ENCODE measurements around the gene CCDC8.

CCDC8 gene

DNA sequence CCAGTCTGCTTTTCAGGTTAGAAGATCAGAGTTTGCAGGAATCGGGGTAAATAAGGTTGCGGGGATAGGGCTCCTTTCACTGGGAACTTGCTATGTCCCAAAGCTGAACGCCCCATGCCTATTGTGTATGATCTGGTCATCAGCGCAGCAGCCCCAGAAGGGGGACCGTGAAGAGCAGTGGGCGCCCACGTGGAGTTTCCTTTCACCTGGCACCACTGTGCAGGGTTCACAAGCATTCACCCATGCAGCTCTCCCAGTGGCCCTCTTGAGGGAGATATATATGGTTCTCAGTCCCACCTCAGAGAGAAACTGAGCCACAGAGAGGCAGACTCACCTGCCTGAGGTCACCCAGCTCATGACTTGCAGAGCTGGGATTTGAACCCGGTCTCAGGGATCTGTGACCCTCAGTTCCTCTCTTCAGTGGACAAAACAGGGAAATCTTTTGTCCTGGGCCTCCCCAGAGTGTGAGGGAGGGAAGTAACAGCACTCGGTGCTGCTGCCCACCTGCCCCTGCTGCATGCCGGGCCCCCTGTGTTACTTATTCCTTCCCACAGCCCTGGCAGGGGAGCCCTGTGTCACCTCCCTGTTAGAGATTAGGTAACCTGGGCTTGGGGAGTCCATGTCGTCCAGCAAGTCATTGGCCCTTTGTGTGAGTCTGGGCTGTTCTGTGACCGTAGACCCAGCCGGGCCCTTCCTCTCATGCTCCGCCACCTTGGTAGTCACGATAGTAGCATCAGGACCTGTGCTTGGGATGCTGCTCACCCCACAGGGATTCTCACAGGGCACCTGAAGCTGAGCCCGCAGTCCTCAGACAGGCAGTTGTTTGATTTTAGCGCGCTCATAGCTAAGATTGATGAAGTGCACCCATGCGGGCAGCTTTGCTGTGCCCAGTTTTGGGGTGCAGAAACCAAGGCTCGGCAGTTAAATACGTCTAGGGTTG is 38.6 kb downstream of the CCDC8 start:
- TF ChIP-seq, protein P1, sequence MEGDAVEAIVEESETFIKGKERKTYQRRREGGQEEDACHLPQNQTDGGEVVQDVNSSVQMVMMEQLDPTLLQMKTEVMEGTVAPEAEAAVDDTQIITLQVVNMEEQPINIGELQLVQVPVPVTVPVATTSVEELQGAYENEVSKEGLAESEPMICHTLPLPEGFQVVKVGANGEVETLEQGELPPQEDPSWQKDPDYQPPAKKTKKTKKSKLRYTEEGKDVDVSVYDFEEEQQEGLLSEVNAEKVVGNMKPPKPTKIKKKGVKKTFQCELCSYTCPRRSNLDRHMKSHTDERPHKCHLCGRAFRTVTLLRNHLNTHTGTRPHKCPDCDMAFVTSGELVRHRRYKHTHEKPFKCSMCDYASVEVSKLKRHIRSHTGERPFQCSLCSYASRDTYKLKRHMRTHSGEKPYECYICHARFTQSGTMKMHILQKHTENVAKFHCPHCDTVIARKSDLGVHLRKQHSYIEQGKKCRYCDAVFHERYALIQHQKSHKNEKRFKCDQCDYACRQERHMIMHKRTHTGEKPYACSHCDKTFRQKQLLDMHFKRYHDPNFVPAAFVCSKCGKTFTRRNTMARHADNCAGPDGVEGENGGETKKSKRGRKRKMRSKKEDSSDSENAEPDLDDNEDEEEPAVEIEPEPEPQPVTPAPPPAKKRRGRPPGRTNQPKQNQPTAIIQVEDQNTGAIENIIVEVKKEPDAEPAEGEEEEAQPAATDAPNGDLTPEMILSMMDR (IDR thresholded peaks at IDR 0.05; ENCODE audit: extremely low read depth, missing control alignments), result no peak
- DNase-seq (ENCODE audit: low spot score), result no peak

DNA sequence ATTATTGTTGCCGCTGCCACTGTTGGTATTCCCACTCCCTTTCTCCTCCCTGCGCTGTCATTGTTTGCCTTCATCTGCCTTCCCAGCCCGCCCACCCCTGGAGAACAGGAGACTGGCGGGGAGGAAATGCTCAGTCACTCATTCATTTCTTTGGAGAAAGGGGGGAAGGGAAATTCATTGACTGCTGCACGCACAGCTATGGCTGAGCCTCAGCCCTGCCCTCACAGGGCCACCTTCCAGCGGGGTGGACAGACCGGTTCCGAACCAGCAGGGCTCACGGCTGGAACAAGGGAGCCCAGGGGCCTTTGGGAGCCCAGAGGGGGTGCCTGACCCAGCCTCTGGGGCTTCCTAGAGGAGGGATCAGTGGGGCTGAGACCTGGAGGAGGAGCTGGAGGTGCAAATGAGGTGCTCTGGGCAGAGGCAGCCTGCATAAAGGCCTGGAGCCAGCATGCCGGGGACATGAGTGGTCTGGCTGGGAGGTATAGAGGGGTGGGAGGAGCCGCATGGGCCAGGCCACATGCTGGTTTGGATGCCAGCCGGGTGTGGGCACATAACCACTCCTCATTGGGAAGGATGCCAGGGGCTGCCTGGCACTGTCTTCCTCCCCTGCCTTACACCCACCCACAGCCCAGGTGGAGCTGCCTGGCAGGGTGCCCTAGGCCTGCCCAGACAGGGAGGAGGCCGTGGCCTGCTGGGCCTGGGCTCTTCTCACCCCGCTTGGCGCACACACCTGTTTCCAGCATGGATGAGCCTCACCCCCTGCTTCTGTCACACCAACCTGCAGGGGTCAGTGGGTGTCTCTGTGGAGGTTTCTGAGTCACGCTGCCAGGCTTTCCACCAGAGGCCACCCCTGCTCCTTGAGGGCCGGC is 39.6 kb downstream of the CCDC8 start:
- no peak for DNase-seq (ENCODE audit: low spot score)
- TF ChIP-seq, protein P1 (IDR thresholded peaks at IDR 0.05; ENCODE audit: extremely low read depth, missing control alignments), result no peak

DNA sequence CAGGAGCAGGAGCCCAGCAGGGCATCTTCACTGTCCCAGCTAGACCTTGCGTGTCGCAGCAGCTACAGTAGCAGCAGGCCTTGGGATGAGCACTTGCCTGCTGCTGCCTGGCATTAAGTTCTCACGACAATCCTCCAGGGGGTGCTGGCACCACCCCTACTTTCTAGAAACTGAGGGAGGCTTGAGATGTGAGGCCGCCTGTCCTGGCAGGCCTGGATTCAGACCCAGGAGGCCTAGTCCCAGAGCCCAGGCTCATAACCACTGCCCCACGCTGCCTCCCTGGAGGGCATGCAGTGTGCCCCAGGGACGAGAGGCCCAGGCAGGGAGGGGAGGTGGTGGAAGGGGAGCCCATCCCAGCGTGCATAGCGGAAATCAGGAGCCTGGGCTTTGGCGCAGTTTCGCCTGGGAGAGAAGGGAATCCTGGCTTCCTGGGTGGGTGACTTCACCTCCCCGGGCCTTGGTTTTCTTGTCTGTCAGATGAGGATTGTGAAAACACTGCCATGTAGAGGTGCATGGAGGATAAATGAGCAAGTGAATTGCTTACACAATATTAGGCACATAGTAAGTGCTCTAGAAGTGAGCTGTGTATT is 40.4 kb downstream of the CCDC8 start:
- DNase-seq (ENCODE audit: low spot score), result no peak
- TF ChIP-seq, protein P1 (IDR thresholded peaks at IDR 0.05; ENCODE audit: extremely low read depth, missing control alignments), result no peak

DNA sequence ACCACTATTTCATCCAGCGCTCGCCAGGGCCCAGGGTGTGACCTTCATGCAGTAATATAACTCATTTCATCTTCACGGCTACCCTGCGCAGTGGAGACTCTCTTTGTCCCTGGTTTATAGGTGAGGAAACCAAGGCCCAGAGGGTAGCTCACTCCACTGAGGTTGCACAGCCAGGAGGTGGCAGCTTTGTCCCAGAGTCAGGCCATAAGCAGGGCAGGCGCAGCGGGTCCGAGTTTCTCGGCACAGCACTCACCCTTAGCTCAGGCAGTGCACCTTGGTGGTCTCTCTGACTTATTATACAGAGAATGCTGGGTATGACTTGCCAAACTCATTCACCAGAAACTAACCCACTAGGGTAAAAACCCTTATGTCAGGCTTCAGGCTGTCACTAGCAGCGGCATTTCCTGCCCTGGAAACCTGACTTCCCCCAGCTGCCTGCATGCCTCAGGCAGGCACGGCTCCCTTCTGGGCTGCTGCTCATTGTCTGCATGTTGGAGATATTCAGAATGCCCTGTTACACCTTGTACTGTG is 41.9 kb downstream of the CCDC8 start:
- DNase-seq (ENCODE audit: low spot score), result no peak
- TF ChIP-seq, protein P1 (IDR thresholded peaks at IDR 0.05; ENCODE audit: extremely low read depth, missing control alignments), result no peak

DNA sequence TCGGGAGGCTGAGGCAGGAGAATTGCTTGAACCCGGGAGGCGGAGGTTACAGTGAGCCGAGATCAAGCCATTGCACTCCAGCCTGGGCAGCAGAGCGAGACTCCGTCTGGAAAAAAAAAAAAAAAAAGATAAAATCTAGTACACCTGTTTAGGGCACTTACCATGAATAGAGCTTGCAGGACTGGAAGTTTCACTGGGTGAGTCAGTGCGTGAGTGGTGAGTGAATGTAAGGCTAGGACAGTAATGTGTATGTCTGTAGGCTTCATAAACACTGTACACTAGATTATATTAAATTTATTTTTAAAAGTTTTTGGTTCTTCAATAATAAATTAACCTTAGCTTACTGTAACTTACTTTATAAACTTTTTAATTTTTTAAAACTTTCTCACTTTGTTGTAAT is 43.5 kb downstream of the CCDC8 start:
- DNase-seq (ENCODE audit: low spot score), result no peak
- TF ChIP-seq, protein P1 (IDR thresholded peaks at IDR 0.05; ENCODE audit: extremely low read depth, missing control alignments), result no peak

DNA sequence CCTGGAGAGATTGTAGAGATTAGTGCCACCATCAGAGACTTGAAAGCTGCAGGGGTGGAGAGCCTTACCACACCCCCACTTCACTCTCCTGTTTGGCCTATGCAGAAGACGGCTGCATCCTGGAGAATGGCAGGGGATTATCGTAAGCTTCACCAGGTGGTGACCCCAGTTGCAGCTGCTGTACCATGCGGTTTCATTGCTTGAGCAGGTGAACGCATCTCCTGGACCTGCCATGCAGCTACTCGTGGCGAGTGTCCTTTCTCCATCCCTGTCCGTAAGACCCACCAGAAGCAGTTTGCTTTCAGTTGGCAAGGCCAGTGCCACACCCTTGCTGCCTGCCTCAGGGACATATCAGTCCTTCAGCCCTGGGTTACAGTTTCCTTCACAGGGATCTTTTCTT is 45.2 kb downstream of the CCDC8 start:
- TF ChIP-seq, protein P1 (IDR thresholded peaks at IDR 0.05; ENCODE audit: extremely low read depth, missing control alignments), result no peak
- DNase-seq (ENCODE audit: low spot score), result no peak

All from GM20000 (cell line).